C1 segment of cervical spinal cord (tissue), 14 donors: ENCODE data around the gene BMF.
A peak's percentile ranks its signal among the peaks of the same experiment; 100 is the strongest.
"Not testable (repeated sequence)": the region's sequence is repeated elsewhere in the genome, so short reads cannot be mapped to it uniquely, and the experiment has no call there.

Experiments
- DNase-seq, 14 donors: peaks; one replicate each; lab custom pipeline; 2025; lab: John Stamatoyannopoulos, UW

The BMF gene

DNA sequence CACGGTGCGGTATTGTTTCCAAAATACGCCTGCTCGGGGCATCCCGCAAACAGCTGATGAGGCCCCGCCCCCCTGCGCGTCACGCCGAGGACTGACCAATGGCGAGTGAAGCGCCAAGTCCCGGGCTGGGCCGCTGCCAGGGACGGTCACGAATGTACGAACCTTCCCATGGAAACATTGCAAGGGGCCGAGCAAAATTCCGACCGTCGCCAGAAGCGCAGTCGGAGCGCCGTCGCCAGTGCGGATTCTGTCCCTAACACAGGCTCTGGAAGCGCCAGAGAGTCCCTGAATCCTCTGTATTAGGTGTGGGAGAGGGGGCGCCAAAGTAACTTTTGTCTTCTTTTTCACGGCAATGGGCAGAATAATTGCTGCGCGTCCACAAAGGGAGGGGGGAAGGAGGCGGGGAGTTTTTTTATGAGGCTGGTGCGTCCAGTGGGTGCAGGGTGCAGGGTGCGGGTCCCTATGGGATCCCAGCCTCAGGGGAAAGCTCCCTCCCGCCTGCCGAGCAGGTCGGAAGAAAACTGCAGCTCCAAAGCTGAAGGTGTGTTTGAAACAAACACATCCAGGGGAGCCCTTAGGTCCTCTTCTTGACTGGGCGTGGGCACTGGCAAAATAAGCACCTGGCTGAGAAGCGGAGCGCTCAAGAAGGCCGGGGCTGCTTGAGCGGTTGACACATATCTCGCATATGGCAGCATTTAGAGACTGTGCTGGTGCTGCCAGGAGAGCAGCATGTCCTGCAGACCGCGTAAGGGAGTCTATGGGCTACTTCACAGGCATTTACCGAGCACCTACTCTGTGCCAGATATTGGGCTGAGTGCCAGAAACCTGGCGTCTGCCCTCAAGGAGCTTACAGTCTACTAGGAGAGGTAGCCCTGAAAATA lies at the start of gene BMF:
Gene BMF, minus strand, starts transcription at position 25 of the 881 bp plus-strand sequence. CDS start 2,793 bp downstream, outside the sequence.
- peak; percentile 77 to 96 (median 94) for DNase-seq

- no peak for DNase-seq
Measured at GRCh38 chr15:40157778-40158447, 49.2 kb upstream of the BMF start.

GRCh38 chr15:40155270-40155910 lies 46.7 kb upstream of the BMF start:
- no peak for DNase-seq

DNA sequence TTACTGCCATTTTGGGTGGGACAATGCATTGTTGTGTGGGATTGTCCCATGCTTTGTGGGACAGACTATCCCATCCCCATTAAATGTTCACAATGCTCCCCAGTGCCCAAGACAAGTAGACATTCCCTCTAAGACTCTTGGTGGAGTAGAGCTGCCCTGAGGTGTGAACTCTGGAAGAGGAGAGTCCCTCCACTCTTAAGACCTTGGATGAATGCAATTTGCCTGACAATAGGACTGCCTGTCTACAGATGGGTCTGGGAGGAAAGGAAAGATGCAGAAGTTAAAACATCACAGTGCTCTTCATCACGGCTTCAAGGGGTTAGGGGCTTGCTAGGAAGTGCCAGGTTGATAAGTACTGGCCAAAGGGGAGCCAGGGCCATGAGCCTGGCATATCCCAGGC lies 46.1 kb upstream of the BMF start:
- DNase-seq = not testable (repeated sequence)

GRCh38 chr15:40151991-40152390 lies 43.3 kb upstream of the BMF start:
- no peak for DNase-seq

DNA sequence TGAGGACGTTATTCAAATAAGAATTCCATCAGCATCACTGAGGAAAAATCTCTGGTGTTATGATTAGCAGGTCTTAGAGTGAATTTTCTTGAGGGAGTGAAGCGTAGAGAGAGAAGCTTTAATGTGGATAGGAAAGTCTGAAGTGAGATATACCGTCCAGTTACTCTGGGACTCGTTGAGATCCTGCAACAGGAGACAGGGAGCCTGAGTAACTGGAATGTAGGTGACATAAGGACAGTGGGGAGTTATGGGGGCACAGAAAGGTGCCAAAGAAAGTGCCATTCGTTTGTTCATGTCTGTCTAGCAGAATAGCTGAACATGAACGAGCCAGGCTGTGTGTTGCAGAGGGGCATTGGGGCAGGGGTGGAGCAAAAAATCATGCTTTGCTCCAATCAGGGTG lies 42.8 kb upstream of the BMF start:
- no peak for DNase-seq

- DNase-seq = peak in 3 of 14 donors; percentile 2 to 44 (median 23)
Measured at GRCh38 chr15:40150163-40150925, 41.7 kb upstream of the BMF start.

DNA sequence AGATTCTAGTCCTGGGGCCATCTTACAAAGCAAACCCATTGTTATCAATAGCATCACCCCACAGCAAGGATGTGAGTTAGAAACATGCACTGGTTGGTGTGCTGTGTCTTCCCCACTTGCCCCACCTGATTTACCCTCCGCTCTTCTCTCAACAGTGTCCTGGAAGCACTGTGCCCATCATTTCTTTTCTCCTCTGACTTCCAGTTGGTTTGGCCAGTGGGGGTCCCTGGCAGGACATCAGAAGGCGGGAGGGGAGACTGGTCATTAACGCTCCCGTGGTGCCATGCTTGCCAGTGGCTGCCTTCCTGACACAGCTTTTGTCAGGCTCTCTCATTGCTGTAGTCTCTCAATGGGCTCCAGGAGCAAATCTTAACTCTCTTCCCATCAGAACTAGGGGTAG lies 40.7 kb upstream of the BMF start:
- no peak for DNase-seq

GRCh38 chr15:40146037-40146436 lies 37.4 kb upstream of the BMF start:
- DNase-seq = no peak

- DNase-seq = no peak
Measured at GRCh38 chr15:40142428-40142827, 33.7 kb upstream of the BMF start.

DNA sequence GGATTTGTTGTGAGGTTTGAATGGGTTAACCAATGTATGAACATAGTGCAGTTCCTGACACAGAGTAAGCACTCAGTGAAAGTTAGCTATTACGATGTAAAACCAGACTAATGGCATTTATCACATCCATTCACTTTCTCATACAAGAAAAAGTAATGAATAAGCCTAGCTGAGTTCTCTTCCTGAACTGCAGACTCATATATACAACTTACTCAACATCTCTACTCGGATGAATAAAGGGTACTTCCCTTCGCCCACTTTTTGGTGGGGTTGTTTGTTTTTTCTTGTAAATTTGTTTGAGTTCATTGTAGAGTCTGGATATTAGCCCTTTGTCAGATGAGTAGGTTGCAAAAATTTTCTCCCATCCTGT lies 29.5 kb upstream of the BMF start:
- DNase-seq = not testable (repeated sequence)

- no peak for DNase-seq
Measured at GRCh38 chr15:40137303-40138200, 28.9 kb upstream of the BMF start.

DNA sequence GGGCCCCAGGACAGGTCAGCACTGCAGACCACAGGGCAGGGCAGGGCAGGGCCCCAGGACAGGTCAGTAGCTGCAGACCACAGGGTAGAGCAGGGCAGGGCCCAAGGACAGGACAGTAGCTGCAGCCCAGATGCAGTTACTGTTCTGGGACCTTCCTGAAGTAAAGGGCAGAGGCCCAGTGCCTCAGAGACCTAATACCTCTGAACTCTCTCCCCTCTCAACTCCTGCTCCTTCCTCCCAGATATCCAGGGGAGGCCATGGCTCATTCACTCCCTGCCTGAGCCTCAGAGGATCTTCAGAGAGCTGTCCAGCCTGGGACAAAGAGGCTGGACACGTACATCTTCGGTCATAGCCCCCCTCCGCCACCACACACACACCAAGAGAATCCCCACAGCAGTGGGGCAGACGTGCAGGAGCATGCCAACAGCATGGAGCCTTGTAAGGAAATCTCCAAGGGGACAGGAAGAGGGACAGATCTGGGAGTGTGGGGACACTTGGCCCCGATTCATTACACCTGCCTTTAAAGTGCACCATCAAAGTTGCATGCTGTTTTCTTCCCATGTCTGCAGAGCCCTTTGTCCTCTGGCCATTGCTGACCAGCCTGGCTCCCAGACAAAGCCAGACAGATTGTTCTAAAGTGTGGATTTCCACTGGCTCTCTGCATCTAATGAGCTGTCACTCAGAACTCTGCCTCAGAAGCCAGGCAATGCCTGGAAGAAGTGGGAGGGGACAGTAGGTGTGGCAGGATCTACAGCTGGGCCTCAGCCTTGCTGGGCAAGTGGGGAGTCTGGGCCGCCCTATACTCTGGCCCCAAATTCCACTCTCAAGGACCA lies 28.0 kb upstream of the BMF start:
- no peak for DNase-seq

- DNase-seq = not testable (repeated sequence)
Measured at GRCh38 chr15:40135846-40136450, 27.3 kb upstream of the BMF start.

GRCh38 chr15:40134885-40135284 lies 26.2 kb upstream of the BMF start:
- DNase-seq = no peak

GRCh38 chr15:40133544-40133943 lies 24.9 kb upstream of the BMF start:
- DNase-seq = no peak

DNA sequence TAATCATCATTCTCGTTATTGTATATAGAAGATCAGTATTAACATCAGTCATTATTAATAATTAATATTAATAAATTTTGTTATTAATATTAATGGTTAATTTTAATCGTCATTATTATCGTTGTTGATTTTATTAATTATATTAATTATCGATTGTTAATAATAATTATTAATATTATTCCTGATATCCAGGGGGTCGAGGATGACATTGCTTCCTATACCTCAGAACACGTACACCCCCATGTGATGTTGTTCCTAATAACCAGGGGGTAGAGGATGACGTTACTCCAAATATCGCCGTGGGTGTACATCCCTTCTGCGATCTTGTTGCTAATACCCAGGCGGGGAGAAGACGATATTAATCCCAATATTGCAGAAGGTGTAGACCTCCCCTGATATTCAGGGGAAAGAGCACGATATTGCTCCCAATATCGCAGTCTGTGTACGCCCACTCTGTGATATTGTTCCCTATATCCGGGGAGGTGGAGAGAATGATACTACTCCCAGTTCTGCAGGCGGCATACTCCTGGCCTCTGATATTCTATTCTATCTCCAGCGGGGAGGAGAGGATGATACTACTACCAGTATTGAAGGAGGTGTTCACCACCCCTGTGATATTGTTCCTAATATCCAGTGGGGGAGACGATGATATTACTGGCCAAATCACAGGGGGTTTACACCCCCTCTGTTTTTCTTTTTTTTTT lies 22.3 kb upstream of the BMF start:
- no peak for DNase-seq

DNA sequence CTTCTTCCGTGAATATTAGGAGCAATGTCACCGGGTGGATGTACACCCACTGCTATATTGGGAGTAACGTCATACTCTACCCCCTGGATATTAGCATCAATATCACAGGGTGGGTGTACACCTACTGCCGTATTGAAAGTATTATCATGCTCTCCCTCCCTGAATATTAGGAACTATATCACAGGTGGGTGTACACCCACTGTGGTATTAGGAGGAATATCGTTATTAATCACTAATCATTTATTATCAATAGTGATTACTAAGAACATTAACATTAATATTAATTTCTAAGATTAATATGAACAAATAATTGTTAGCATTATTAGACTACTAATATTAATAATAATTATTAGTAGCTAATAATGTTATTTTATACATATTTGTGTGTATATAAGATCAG lies 21.4 kb upstream of the BMF start:
- DNase-seq = no peak
